K562 (cell line): ENCODE data around the gene MANEAL. TPM values are rescaled to one million over a fixed set of nuclear protein-coding genes. Genes with fewer than 3 reads are reported as not detected.

Experiments used
- E2F1 ChIP-seq: sonication (generic); formaldehyde crosslinking; IDR thresholded peaks from 2 replicates; pipeline ENCODE4 v1.8.1; 2023; ENCODE audit warnings: mild to moderate bottlenecking, missing genetic modification reagents, moderate library complexity
- E2F4 ChIP-seq: sonication (generic); formaldehyde crosslinking; IDR thresholded peaks from 2 replicates; pipeline ENCODE4 v1.8.0; 2022; ENCODE audit warnings: mild to moderate bottlenecking, low read depth, missing genetic modification reagents
- ELF1 ChIP-seq: fragments of 200-800 bp; sonication (Bioruptor generic); IDR thresholded peaks from 2 replicates; pipeline ENCODE4 v1.6.1; 2016; ENCODE audit warnings: missing genetic modification characterization, missing compliant biosample characterization
- FOXK1 ChIP-seq: sonication (generic); formaldehyde crosslinking; IDR thresholded peaks from 2 replicates; pipeline ENCODE4 v1.8.0; 2022; ENCODE audit warnings: missing genetic modification reagents, mild to moderate bottlenecking, borderline replicate concordance
- KAT8 ChIP-seq: fragments of 450-650 bp; IDR thresholded peaks from 2 replicates; pipeline ENCODE4 v1.6.1; 2016; ENCODE audit warnings: low read depth, mild to moderate bottlenecking
- MAZ ChIP-seq, 2 experiments: fragments of 450-650 bp in 1 of 2; sonication (generic) in 1 of 2; formaldehyde crosslinking; IDR thresholded peaks in 1 of 2; conservative IDR thresholded peaks in 1 of 2; 2 replicates each; pipeline versions ENCODE4 v1.4.0 to v1.5.0; 2020; ENCODE audit warnings: mild to moderate bottlenecking in 1 of 2, missing genetic modification reagents in 1 of 2
- MBD1 ChIP-seq: fragments of 250-450 bp; sonication (Bioruptor Pico); IDR thresholded peaks from 2 replicates; pipeline ENCODE4 v1.8.0; 2022; ENCODE audit warnings: inconsistent platforms
- MCM2 ChIP-seq: fragments of 450-650 bp; IDR thresholded peaks from 2 replicates; pipeline ENCODE4 v1.6.1; 2017; ENCODE audit warnings: low read depth, mild to moderate bottlenecking
- NR4A1 ChIP-seq, 2 experiments: fragments of 250-450 bp in 1 of 2; fragments of 450-650 bp in 1 of 2; sonication (Bioruptor Pico) in 1 of 2; IDR thresholded peaks; 2 replicates each; pipeline versions ENCODE4 v1.4.0 to v1.6.1; 2016 to 2020; ENCODE audit warnings: mild to moderate bottlenecking in 2 of 2, missing compliant biosample characterization in 1 of 2, missing genetic modification characterization in 1 of 2, moderate library complexity in 1 of 2
- PYGO2 ChIP-seq: fragments of 450-650 bp; IDR thresholded peaks from 2 replicates; pipeline ENCODE4 v1.6.1; 2016; ENCODE audit warnings: mild to moderate bottlenecking, missing genetic modification characterization, moderate library complexity, missing compliant biosample characterization
- SP2 ChIP-seq: IDR thresholded peaks from 2 replicates; pipeline ENCODE4 v1.6.1; 2011; ENCODE audit warnings: mild to moderate bottlenecking, low read depth, low read length, moderate library complexity; ENCODE audit not compliant: poor library complexity, severe bottlenecking; ENCODE audit errors: extremely low read depth
- SRSF9 ChIP-seq: fragments of 200-400 bp; formaldehyde crosslinking; IDR thresholded peaks from 2 replicates; pipeline ENCODE4 v1.6.1; 2017; ENCODE audit warnings: low read depth, low read length, borderline replicate concordance
- STAT5A ChIP-seq: IDR thresholded peaks from 2 replicates; pipeline ENCODE4 v1.6.1; 2012; ENCODE audit warnings: low read length, inconsistent platforms, borderline replicate concordance
- TCF7 ChIP-seq: sonication (generic); IDR thresholded peaks from 2 replicates; pipeline ENCODE4 v1.6.1; 2016; ENCODE audit warnings: antibody characterized with exemption, borderline replicate concordance
- THRAP3 ChIP-seq: fragments of 450-650 bp; IDR thresholded peaks from 2 replicates; pipeline ENCODE4 v1.6.1; 2016; ENCODE audit warnings: mild to moderate bottlenecking, inconsistent platforms, borderline replicate concordance
- YBX1 ChIP-seq: fragments of 450-650 bp; IDR thresholded peaks from 2 replicates; pipeline ENCODE4 v1.7.1; 2016; ENCODE audit warnings: mild to moderate bottlenecking
- ZMIZ1 ChIP-seq, 2 experiments: fragments of 150-350 bp in 1 of 2; IDR thresholded peaks; 2 replicates each; pipeline ENCODE4 v1.6.1; 2012 to 2016; ENCODE audit warnings: low read depth in 2 of 2, low read length in 2 of 2, mild to moderate bottlenecking in 1 of 2, moderate library complexity in 1 of 2
- ZNF124 ChIP-seq: sonication (generic); formaldehyde crosslinking; IDR thresholded peaks from 2 replicates; pipeline ENCODE4 v1.8.1; 2022; ENCODE audit warnings: missing genetic modification reagents
- ZNF197 ChIP-seq: fragments of 200-800 bp; sonication (Bioruptor generic); IDR thresholded peaks from 2 replicates; pipeline ENCODE4 v1.6.1; 2016; ENCODE audit warnings: low read depth, missing genetic modification characterization, missing compliant biosample characterization
- ZNF23 ChIP-seq: fragments of 250-450 bp; sonication (Bioruptor Pico); IDR thresholded peaks from 2 replicates; pipeline ENCODE4 v1.4.0; 2020; ENCODE audit warnings: mild to moderate bottlenecking
- ZNF507 ChIP-seq: conservative IDR thresholded peaks from 2 replicates; pipeline ENCODE4 v1.6.1; 2017; ENCODE audit warnings: missing genetic modification characterization, missing compliant biosample characterization
- polyA plus RNA-seq, 8 experiments: library from polyadenylated mRNA; depleted of rRNA in 4 of 8; stranded (reverse) in 5 of 8; unstranded in 3 of 8; fragments of >200 nt; fragmentation: Nextera tagmentation in 2 of 8; fragmentation: Illumina TruSeq in 1 of 8; extraction: Ambion mirVana in 2 of 8; extraction: Trizol in 1 of 8; gene quantifications; 2 replicates each; pipeline versions ENCODE4 v1.2.1 to v1.2.3, GENCODE V29; 2011 to 2014; ENCODE audit warnings: inconsistent platforms in 1 of 8, missing spikeins in 1 of 8
- total RNA-seq, 7 experiments: library from RNA; depleted of rRNA in 6 of 7; stranded (reverse); fragments of >200 nt in 6 of 7; fragmentation: Illumina TruSeq in 2 of 7; extraction: Trizol in 2 of 7; gene quantifications; 2 replicates each; pipeline versions ENCODE4 v1.2.1 to v1.2.3, GENCODE V29; 2011 to 2021; ENCODE audit warnings: low replicate concordance in 1 of 7

The MANEAL gene
- total and polyA plus RNA-seq, 9 of the 15 experiments (the other 6 are each of a cell fraction or from before 2014, with no cell fraction given) = 0.37 to 3.2 (median 1.2) TPM

GRCh38 chr1:37764414-37764825 is 29.2 kb upstream of the MANEAL start (continued):
- TF ChIP-seq ZNF197 (peak; percentile 93), THRAP3 (no peak), E2F1 (CRISPR knock-in tag) (peak; percentile 99), SP2 (no peak), FOXK1 (CRISPR knock-in tag) (peak; percentile 99), SRSF9 (no peak), KAT8 (no peak), ZMIZ1 (IDR thresholded peaks at IDR 0.05; ENCODE audit: low read depth in 2 of 2, low read length in 2 of 2) (no peak), ZNF23 (CRISPR knock-in tag) (no peak), YBX1 (no peak), MAZ (CRISPR knock-in tag; conservative IDR thresholded peaks at IDR 0.05 in 1 of 2, IDR thresholded peaks at IDR 0.05 in 1 of 2) (peak; percentile 52 to 99), PYGO2 (no peak), MBD1 (CRISPR knock-in tag) (no peak), ELF1 (no peak), ZNF124 (peak; percentile 94), NR4A1 (CRISPR knock-in tag; IDR thresholded peaks at IDR 0.05) (no peak), NR4A1 (tag; IDR thresholded peaks at IDR 0.05) (peak; percentile 40; the same call in 1 of the 2 replicates), STAT5A (no peak), TCF7 (no peak), ZNF507 (tag) (no peak), E2F4 (CRISPR knock-in tag) (peak; percentile 95), MCM2 (no peak)
